T-cell (primary cell): ENCODE results near the gene BIK. TPM values are rescaled to one million over a fixed set of nuclear protein-coding genes. Genes with fewer than 3 reads are reported as not detected.
A peak's percentile ranks its signal among the peaks of the same experiment; 100 is the strongest.

ENCODE experiments used
- ATAC-seq, 4 experiments: fragments of 200-7000 bp in 3 of 4; fragments of 150-1000 bp in 1 of 4; cut with Tn5 transposase; replicated peaks in 1 of 4; 1 replicate in 3 of 4; 2 replicates in 1 of 4; pipeline ENCODE4 v1.10.0; 2021; ENCODE audit warnings: moderate library complexity in 3 of 4, mild to moderate bottlenecking in 2 of 4, moderate number of reproducible peaks in 1 of 4
- CTCF ChIA-PET, 2 donors: fragments of 300-600 bp; sonication (Branson Sonifier 250); formaldehyde crosslinking; loops; one replicate each; lab custom pipeline; 2022; ENCODE audit warnings: antibody characterized with exemption in 2 of 2; lab: Charles Lee
- POLR2A ChIA-PET, 2 donors: fragments of 300-600 bp; sonication (Branson Sonifier 250); formaldehyde crosslinking; loops; one replicate each; lab custom pipeline; 2022; ENCODE audit warnings: antibody characterized with exemption in 2 of 2; lab: Charles Lee
- DNase-seq, 35 experiments: peaks; one replicate each; pipeline versions ENCODE4 v3.0.0 to v3.0.0-alpha.2; 2013 to 2023
- H3K27ac ChIP-seq: one replicate; pipeline ENCODE4 v1.5.1; 2013; ENCODE audit warnings: low read length
- H3K27me3 ChIP-seq, 2 experiments: replicated peaks in 1 of 2; 1 replicate in 1 of 2; 2 replicates in 1 of 2; pipeline versions ENCODE4 v1.6.1 to v1.7.0; 2013; ENCODE audit warnings: low read length in 1 of 2, mixed read lengths in 1 of 2; ENCODE audit not compliant: control insufficient read depth in 2 of 2, insufficient read depth in 2 of 2; ENCODE audit errors: extremely low read depth in 1 of 2
- H3K36me3 ChIP-seq, 2 donors: 1 replicate in 1 of 2; 2 replicates in 1 of 2; pipeline versions ENCODE4 v1.6.1 to v1.7.0; 2013; ENCODE audit warnings: low read length in 1 of 2; ENCODE audit not compliant: control insufficient read depth in 2 of 2, insufficient read depth in 1 of 2; ENCODE audit errors: extremely low read depth in 1 of 2
- H3K4me1 ChIP-seq, 2 experiments: 1 replicate in 1 of 2; 2 replicates in 1 of 2; pipeline versions ENCODE4 v1.6.1 to v1.7.0; 2013; ENCODE audit warnings: low read length in 2 of 2, mixed read lengths in 1 of 2; ENCODE audit not compliant: insufficient read depth in 2 of 2, control insufficient read depth in 1 of 2; ENCODE audit errors: extremely low read depth in 1 of 2
- H3K4me3 ChIP-seq, 2 donors: 1 replicate in 1 of 2; 2 replicates in 1 of 2; pipeline versions ENCODE4 v1.5.1 to v1.7.0; 2013; ENCODE audit warnings: mild to moderate bottlenecking in 2 of 2, low read length in 1 of 2, moderate library complexity in 1 of 2; ENCODE audit not compliant: control insufficient read depth in 1 of 2; ENCODE audit errors: extremely low read depth in 1 of 2
- H3K9me3 ChIP-seq: 2 replicates; pipeline ENCODE4 v1.7.0; 2013
- H3K27ac Mint-ChIP-seq, 2 donors: one replicate each; pipeline ENCODE4 v1.8.0; 2020 to 2021; ENCODE audit warnings: mild to moderate bottlenecking in 2 of 2, mixed read lengths in 2 of 2
- H3K27me3 Mint-ChIP-seq, 2 donors: one replicate each; pipeline ENCODE4 v1.8.0; 2021 to 2022; ENCODE audit warnings: mixed read lengths in 2 of 2
- H3K36me3 Mint-ChIP-seq: one replicate; pipeline ENCODE4 v1.8.0; 2021; ENCODE audit warnings: mixed read lengths
- H3K4me1 Mint-ChIP-seq, 3 donors: one replicate each; pipeline ENCODE4 v1.8.0; 2020 to 2022; ENCODE audit warnings: mixed read lengths in 3 of 3, mild to moderate bottlenecking in 1 of 3
- H3K4me3 Mint-ChIP-seq, 3 donors: one replicate each; pipeline ENCODE4 v1.8.0; 2020 to 2022; ENCODE audit warnings: mild to moderate bottlenecking in 3 of 3, mixed read lengths in 3 of 3, moderate library complexity in 3 of 3
- H3K9me3 Mint-ChIP-seq, 3 donors: one replicate each; pipeline ENCODE4 v1.8.0; 2020 to 2022; ENCODE audit warnings: mixed read lengths in 3 of 3
- WGBS: methylation state at CpG from one replicate; pipeline ENCODE4 v1.1.5; 2013; ENCODE audit warnings: missing lambda C conversion rate; ENCODE audit not compliant: insufficient coverage; 5-methylcytosine and 5-hydroxymethylcytosine counted together
- total RNA-seq, 35 experiments: library from RNA in 6 of 35; stranded (reverse) in 6 of 35; fragments of 120-200 nt in 1 of 35; gene quantifications; one replicate each; pipeline versions ENCODE4 v1.2.1 to v1.2.4 and lab custom pipeline; 2013 to 2026

BIK gene
- total RNA-seq, 5 donors from 2014 or later (not counting 1 experiment from before 2014, with no cell fraction given): 2.0 to 3.2 (median 2.7) TPM

- Histone ChIP-seq H3K4me3 (no peak overlapping the region), H3K4me1 (peaks cover 0 to 15% of the 10 kb centered on the region in 2 experiments), H3K9me3 (no peaks in the 10 kb centered on the region), H3K27ac (no peak overlapping the region), H3K36me3 (no peaks in the 10 kb centered on the region), H3K27me3 (peaks cover 0 to 11% of the 10 kb centered on the region in 2 experiments)
- no peaks in the 10 kb centered on the region for H3K9me3 Mint-ChIP-seq
- H3K4me1 Mint-ChIP-seq: peaks cover 4 to 8% (median 8%) of the 10 kb centered on the region in 3 donors
- H3K4me3 Mint-ChIP-seq: peak overlapping the region; percentile 21 to 53 (median 41)
- no peaks in the 10 kb centered on the region for H3K36me3 Mint-ChIP-seq
- ATAC-seq (no peak), DNase-seq (no peak)
- ChIA-PET CTCF (no interaction called here), POLR2A (no interaction called here)
- no peaks in the 10 kb centered on the region for H3K27me3 Mint-ChIP-seq
- no peak overlapping the region for H3K27ac Mint-ChIP-seq
- no CpG with 5 or more reads among the region's 5 CpGs for WGBS
These were observed 1.0 kb upstream of the BIK start for GRCh38 chr22:43109511-43109910.

- Histone ChIP-seq H3K9me3 (no peaks in the 10 kb centered on the region), H3K4me3 (peak overlapping the region; percentile 50 to 80), H3K4me1 (peaks cover 0 to 15% of the 10 kb centered on the region in 2 experiments), H3K27ac (no peak overlapping the region), H3K36me3 (peaks cover 0 to 3% of the 10 kb centered on the region in 2 donors), H3K27me3 (peaks cover 0 to 11% of the 10 kb centered on the region in 2 experiments)
- H3K27ac Mint-ChIP-seq: peak overlapping the region in 1 of 2 donors; percentile 77
- H3K36me3 Mint-ChIP-seq: no peaks in the 10 kb centered on the region
- ChIA-PET CTCF (no interaction called here), POLR2A (no interaction called here)
- 4% methylated on average over 11 of the region's 32 CpGs for WGBS
- peak overlapping the region; percentile 77 to 83 (median 81) for H3K4me3 Mint-ChIP-seq
- no peaks in the 10 kb centered on the region for H3K27me3 Mint-ChIP-seq
- DNase-seq (no peak), ATAC-seq (no peak)
- peaks cover 4 to 8% (median 6%) of the 10 kb centered on the region in 3 donors for H3K4me1 Mint-ChIP-seq
- no peaks in the 10 kb centered on the region for H3K9me3 Mint-ChIP-seq
These were observed 568 bp upstream of the BIK start for GRCh38 chr22:43109921-43110443.

- Mint-ChIP-seq H3K4me3 (peak overlapping the region; percentile 65 to 75 (median 73)), H3K27ac (peak overlapping the region in 1 of 2 donors; percentile 16), H3K9me3 (no peaks in the 10 kb centered on the region), H3K27me3 (no peaks in the 10 kb centered on the region), H3K36me3 (no peaks in the 10 kb centered on the region), H3K4me1 (peaks cover 4 to 8% (median 6%) of the 10 kb centered on the region in 3 donors)
- peak in 34 of 35 experiments; percentile 15 to 67 (median 36) for DNase-seq
- H3K4me1 ChIP-seq: peaks cover 0 to 15% of the 10 kb centered on the region in 2 experiments
- POLR2A ChIA-PET: interaction anchor here in 1 of 2 donors (0.5 kb wide), 1 partner anchor 1730 kb away, joined by 6 read pairs; no protein-coding TSS in a partner anchor
- H3K36me3 ChIP-seq: peaks cover 0 to 7% of the 10 kb centered on the region in 2 donors
- H3K9me3 ChIP-seq: no peaks in the 10 kb centered on the region
- peaks cover 0 to 11% of the 10 kb centered on the region in 2 experiments for H3K27me3 ChIP-seq
- WGBS: 2% methylated on average over 76 of the region's 86 CpGs
- H3K4me3 ChIP-seq: peak overlapping the region; percentile 50 to 83
- ATAC-seq: peak; percentile 84 to 87 (median 85)
- H3K27ac ChIP-seq: no peak overlapping the region
- CTCF ChIA-PET: interaction anchor here in 1 of 2 donors (0.6 kb wide), 1 partner anchor 19 kb away, joined by 3 read pairs; no protein-coding TSS in a partner anchor
These were observed 525 bp downstream of the BIK start for GRCh38 chr22:43110927-43111623.

GRCh38 chr22:43113526-43114251, 3.1 kb downstream of the BIK start:
- no peak for ATAC-seq
- CTCF ChIA-PET: no interaction called here
- Mint-ChIP-seq H3K4me1 (peaks cover 4 to 8% (median 7%) of the 10 kb centered on the region in 3 donors), H3K4me3 (no peak overlapping the region), H3K9me3 (no peaks in the 10 kb centered on the region), H3K36me3 (no peaks in the 10 kb centered on the region), H3K27ac (no peak overlapping the region), H3K27me3 (no peaks in the 10 kb centered on the region)
- Histone ChIP-seq H3K4me3 (no peak overlapping the region), H3K27me3 (peaks cover 0 to 11% of the 10 kb centered on the region in 2 experiments), H3K9me3 (no peaks in the 10 kb centered on the region), H3K36me3 (peaks cover 0 to 7% of the 10 kb centered on the region in 2 donors), H3K27ac (no peak overlapping the region), H3K4me1 (peaks cover 0 to 19% of the 10 kb centered on the region in 2 experiments)
- DNase-seq: no peak
- POLR2A ChIA-PET: no interaction called here
- WGBS: 87% methylated on average over 8 of the region's 13 CpGs

- 67% methylated on average over 5 of the region's 5 CpGs for WGBS
- Mint-ChIP-seq H3K9me3 (no peaks in the 10 kb centered on the region), H3K27me3 (no peaks in the 10 kb centered on the region), H3K4me3 (no peak overlapping the region), H3K27ac (no peak overlapping the region), H3K36me3 (no peaks in the 10 kb centered on the region), H3K4me1 (peaks cover 4 to 13% (median 11%) of the 10 kb centered on the region in 3 donors)
- Histone ChIP-seq H3K4me1 (peaks cover 0 to 21% of the 10 kb centered on the region in 2 experiments), H3K27ac (no peak overlapping the region), H3K9me3 (no peaks in the 10 kb centered on the region), H3K27me3 (peaks cover 0 to 9% of the 10 kb centered on the region in 2 experiments), H3K4me3 (no peak overlapping the region), H3K36me3 (peaks cover 0 to 7% of the 10 kb centered on the region in 2 donors)
- DNase-seq (no peak), ATAC-seq (no peak)
- ChIA-PET POLR2A (no interaction called here), CTCF (no interaction called here)
These were observed 4.4 kb downstream of the BIK start for GRCh38 chr22:43114958-43115357.

GRCh38 chr22:43116932-43117331, 6.4 kb downstream of the BIK start:
- Mint-ChIP-seq H3K4me1 (peaks cover 0 to 7% (median 3%) of the 10 kb centered on the region in 3 donors), H3K27me3 (no peaks in the 10 kb centered on the region), H3K9me3 (no peaks in the 10 kb centered on the region), H3K27ac (no peak overlapping the region), H3K4me3 (no peak overlapping the region), H3K36me3 (no peaks in the 10 kb centered on the region)
- 97% methylated on average over 4 of the region's 7 CpGs for WGBS
- CTCF ChIA-PET: no interaction called here
- ATAC-seq (no peak), DNase-seq (no peak)
- POLR2A ChIA-PET: no interaction called here
- Histone ChIP-seq H3K27ac (no peak overlapping the region), H3K9me3 (no peaks in the 10 kb centered on the region), H3K36me3 (peaks cover 0 to 7% of the 10 kb centered on the region in 2 donors), H3K27me3 (peaks cover 0 to 3% of the 10 kb centered on the region in 2 experiments), H3K4me1 (peaks cover 0 to 7% of the 10 kb centered on the region in 2 experiments), H3K4me3 (no peak overlapping the region)
